SKM-1 treated with dmso at 0.1 percent for 144 hours (cell line): ENCODE measurements around the gene TBC1D20.
"Not testable (repeated sequence)": the region's sequence is repeated elsewhere in the genome, so short reads cannot be mapped to it uniquely, and the experiment has no call there.

ENCODE experiments used
- DNase-seq: peaks from one replicate; lab custom pipeline; 2025; ENCODE audit not compliant: unreplicated experiment; lab: John Stamatoyannopoulos, UW

The TBC1D20 gene

GRCh38 chr20:402898-403581 lies 59.3 kb downstream of the TBC1D20 start:
- DNase-seq: no peak

- no peak for DNase-seq
Measured at GRCh38 chr20:402496-402885, 59.8 kb downstream of the TBC1D20 start.

GRCh38 chr20:401682-402495 lies 60.4 kb downstream of the TBC1D20 start:
- no peak for DNase-seq

- no peak for DNase-seq
Measured at GRCh38 chr20:400454-401275, 61.7 kb downstream of the TBC1D20 start.

- DNase-seq: no peak
Measured at GRCh38 chr20:400128-400453, 62.2 kb downstream of the TBC1D20 start.

- no peak for DNase-seq
Measured at GRCh38 chr20:399182-399707, 63.1 kb downstream of the TBC1D20 start.

GRCh38 chr20:397432-398237 lies 64.7 kb downstream of the TBC1D20 start:
- DNase-seq: no peak

GRCh38 chr20:396619-397431 lies 65.5 kb downstream of the TBC1D20 start:
- DNase-seq: no peak

GRCh38 chr20:396252-396618 lies 66.1 kb downstream of the TBC1D20 start:
- DNase-seq: no peak

- DNase-seq: not testable (repeated sequence)
Measured at GRCh38 chr20:393296-393695, 69.0 kb downstream of the TBC1D20 start.

- DNase-seq: no peak
Measured at GRCh38 chr20:391041-391711, 71.2 kb downstream of the TBC1D20 start.

GRCh38 chr20:389220-389619 lies 73.1 kb downstream of the TBC1D20 start:
- DNase-seq: no peak

- no peak for DNase-seq
Measured at GRCh38 chr20:388034-388994, 74.0 kb downstream of the TBC1D20 start.

GRCh38 chr20:387520-387919 lies 74.8 kb downstream of the TBC1D20 start:
- no peak for DNase-seq

- not testable (repeated sequence) for DNase-seq
Measured at GRCh38 chr20:386634-387033, 75.7 kb downstream of the TBC1D20 start.
